Heart left ventricle (tissue), 13 donors: ENCODE data around the gene ITGAE.
"Not testable (repeated sequence)": the region's sequence is repeated elsewhere in the genome, so short reads cannot be mapped to it uniquely, and the experiment has no call there.

Experiments
- CTCF ChIP-seq, 12 donors: fragments of 200-600 bp; sonication (generic) in 4 of 12; IDR thresholded peaks; one replicate each; pipeline versions ENCODE4 v1.5.0 to v1.8.0; 2018 to 2022; ENCODE audit warnings: antibody characterized with exemption in 12 of 12, mild to moderate bottlenecking in 5 of 12
- POLR2A ChIP-seq, 2 donors: fragments of 450-650 bp; IDR thresholded peaks; one replicate each; pipeline ENCODE4 v1.6.1; 2017; ENCODE audit warnings: antibody characterized with exemption in 2 of 2, mild to moderate bottlenecking in 2 of 2, moderate library complexity in 2 of 2
- donor health status: ischemic (EF 13 %, LVEDD 7.1; RV severe dilation, severe dysfunction).
- donor health status: DM: no; HTN: yes; CAD: no.
- donor health status: DM: no; HTN: no; CAD: no.
- donor health status: ischemic (EF 25% LVEDD 6.9; RV normal size, moderate dysfunction).
- donor health status: ischemic (EF 25% LVEDD 5.7; RV mildly dilated, moderate dysfunction).
- donor health status: ischemic (EF 35%, LVEDD 5.7; RV mildly dilated, moderate dysfunction).
- donor health status: nonischemic (EF 11% LVEDD 7.7; RV severe dilation, severe dysfunction).
- donor health status: DM: yes; HTN: yes; CAD: no.
- donor health status: PGD.
- donor health status: ischemic (EF 29% LVEDD 5.4; RV normal size, mild dysfunction).
- donor health status: nonischemic (EF 23%, LVEDD 6.1; RV moderate dilation, normal function).

GRCh38 chr17:3785323-3785722 lies 15.7 kb downstream of the ITGAE start:
- TF ChIP-seq CTCF, POLR2A (IDR thresholded peaks at IDR 0.05): not testable (repeated sequence)
